HS-5 (cell line): Measurements from ENCODE around the gene SPI1.
"Not testable (repeated sequence)": the region's sequence is repeated elsewhere in the genome, so short reads cannot be mapped to it uniquely, and the experiment has no call there.

Experiments
- DNase-seq: peaks from one replicate; pipeline ENCODE4 v3.0.0-alpha.2; 2012; ENCODE audit warnings: low read depth

The SPI1 gene

GRCh38 chr11:47324520-47324919, 53.8 kb downstream of the SPI1 start:
- no peak for DNase-seq

- DNase-seq: no peak
These were observed 60.2 kb downstream of the SPI1 start for GRCh38 chr11:47318166-47318565.

GRCh38 chr11:47317064-47317828, 61.1 kb downstream of the SPI1 start:
- no peak for DNase-seq

GRCh38 chr11:47316501-47316900, 61.8 kb downstream of the SPI1 start:
- DNase-seq: not testable (repeated sequence)

- peak; percentile 65 for DNase-seq
These were observed 63.4 kb downstream of the SPI1 start for GRCh38 chr11:47314992-47315391.

- DNase-seq: no peak
These were observed 70.1 kb downstream of the SPI1 start for GRCh38 chr11:47308050-47308823.

- DNase-seq: no peak
These were observed 71.9 kb downstream of the SPI1 start for GRCh38 chr11:47306484-47306844.

- no peak for DNase-seq
These were observed 72.4 kb downstream of the SPI1 start for GRCh38 chr11:47305734-47306483.
